Measurements from ENCODE around the gene IL9. TPM values are rescaled to one million over a fixed set of nuclear protein-coding genes. Genes with fewer than 3 reads are reported as not detected.
A peak's percentile ranks its signal among the peaks of the same experiment; 100 is the strongest.

Gene IL9
- total RNA-seq, 1 donor from 2014 or later = not detected

DNA sequence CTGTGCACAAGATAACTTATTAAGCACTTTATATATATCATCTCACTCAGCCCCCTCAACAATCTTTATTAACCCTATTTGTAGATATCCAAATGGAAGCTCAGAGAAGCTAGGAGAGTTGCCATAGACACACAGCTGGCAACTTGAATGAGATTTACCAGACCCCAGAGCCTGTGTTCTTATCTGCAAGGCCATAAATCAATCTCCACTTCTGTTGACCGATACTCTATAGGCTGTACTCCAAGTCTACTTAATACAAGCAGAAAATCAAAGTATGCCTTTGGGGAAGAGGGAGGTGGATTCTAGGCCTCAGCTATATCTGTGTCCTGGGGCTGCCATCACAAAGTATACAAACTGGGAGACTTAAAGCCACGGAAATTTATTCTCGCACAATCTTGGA is 6.0 kb upstream of the IL9 start:
- no peaks in the 10 kb centered on the region for H3K36me3 Mint-ChIP-seq (ENCODE audit: low read depth)
- H3K9me3 Mint-ChIP-seq = no peaks in the 10 kb centered on the region
- peaks cover 88% of the 10 kb centered on the region for H3K27me3 Mint-ChIP-seq (ENCODE audit: low read depth)
- TF ChIP-seq, protein P1, sequence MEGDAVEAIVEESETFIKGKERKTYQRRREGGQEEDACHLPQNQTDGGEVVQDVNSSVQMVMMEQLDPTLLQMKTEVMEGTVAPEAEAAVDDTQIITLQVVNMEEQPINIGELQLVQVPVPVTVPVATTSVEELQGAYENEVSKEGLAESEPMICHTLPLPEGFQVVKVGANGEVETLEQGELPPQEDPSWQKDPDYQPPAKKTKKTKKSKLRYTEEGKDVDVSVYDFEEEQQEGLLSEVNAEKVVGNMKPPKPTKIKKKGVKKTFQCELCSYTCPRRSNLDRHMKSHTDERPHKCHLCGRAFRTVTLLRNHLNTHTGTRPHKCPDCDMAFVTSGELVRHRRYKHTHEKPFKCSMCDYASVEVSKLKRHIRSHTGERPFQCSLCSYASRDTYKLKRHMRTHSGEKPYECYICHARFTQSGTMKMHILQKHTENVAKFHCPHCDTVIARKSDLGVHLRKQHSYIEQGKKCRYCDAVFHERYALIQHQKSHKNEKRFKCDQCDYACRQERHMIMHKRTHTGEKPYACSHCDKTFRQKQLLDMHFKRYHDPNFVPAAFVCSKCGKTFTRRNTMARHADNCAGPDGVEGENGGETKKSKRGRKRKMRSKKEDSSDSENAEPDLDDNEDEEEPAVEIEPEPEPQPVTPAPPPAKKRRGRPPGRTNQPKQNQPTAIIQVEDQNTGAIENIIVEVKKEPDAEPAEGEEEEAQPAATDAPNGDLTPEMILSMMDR (conservative IDR thresholded peaks at IDR 0.05) = no peak
- no peak overlapping the region for H3K4me3 Mint-ChIP-seq
- no peaks in the 10 kb centered on the region for H3K4me1 Mint-ChIP-seq
- H3K27ac Mint-ChIP-seq (ENCODE audit: unreplicated experiment) = no peak overlapping the region
- DNase-seq (ENCODE audit: low read depth, low spot score) = no peak

DNA sequence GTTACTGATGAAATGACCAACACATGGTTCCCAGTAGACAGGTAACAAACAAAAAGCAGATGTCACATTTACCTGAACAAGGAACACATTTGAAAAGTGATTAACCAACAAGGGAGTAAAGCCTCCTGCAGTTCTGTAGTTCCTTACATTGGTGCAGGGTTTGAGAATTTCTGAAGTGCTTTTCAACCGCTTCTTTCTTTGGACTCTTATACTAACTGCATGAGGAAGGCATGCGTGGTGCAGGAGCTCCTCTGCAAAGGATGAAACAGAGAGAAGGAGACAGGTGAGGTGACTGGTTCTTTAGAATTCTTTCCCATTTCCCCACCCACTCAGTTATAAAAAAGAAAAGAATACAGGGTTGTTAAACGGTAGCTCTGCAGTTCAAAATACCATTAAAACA is 4.6 kb upstream of the IL9 start:
- Mint-ChIP-seq H3K9me3 (no peaks in the 10 kb centered on the region), H3K4me3 (no peak overlapping the region), H3K4me1 (no peaks in the 10 kb centered on the region), H3K36me3 (ENCODE audit: low read depth) (no peaks in the 10 kb centered on the region), H3K27me3 (ENCODE audit: low read depth) (peaks cover 88% of the 10 kb centered on the region), H3K27ac (ENCODE audit: unreplicated experiment) (no peak overlapping the region)
- DNase-seq (ENCODE audit: low read depth, low spot score) = no peak
- TF ChIP-seq, protein P1 (conservative IDR thresholded peaks at IDR 0.05) = no peak

DNA sequence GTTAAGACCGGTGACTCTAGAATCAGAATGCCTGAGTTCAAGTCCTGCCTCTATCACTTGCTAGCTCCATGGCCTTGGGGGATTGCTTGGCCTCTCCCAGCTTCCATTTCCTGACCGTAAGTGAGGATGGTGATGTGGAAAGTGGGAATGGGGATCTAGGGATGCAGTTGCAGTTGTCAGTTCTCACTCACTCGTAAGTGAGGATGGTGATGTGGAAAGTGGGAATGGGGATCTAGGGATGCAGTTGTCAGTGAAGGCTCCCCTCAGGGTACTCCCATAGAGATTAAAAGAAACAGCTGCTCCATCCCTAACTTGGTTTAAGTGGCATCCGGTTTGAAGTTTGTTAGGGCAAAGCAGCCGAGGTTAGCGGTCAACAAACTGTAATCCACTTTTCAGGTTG is 3.0 kb upstream of the IL9 start:
- Mint-ChIP-seq H3K36me3 (ENCODE audit: low read depth) (no peaks in the 10 kb centered on the region), H3K4me1 (no peaks in the 10 kb centered on the region), H3K27me3 (ENCODE audit: low read depth) (peaks cover 83% of the 10 kb centered on the region), H3K27ac (ENCODE audit: unreplicated experiment) (no peak overlapping the region), H3K9me3 (no peaks in the 10 kb centered on the region), H3K4me3 (no peak overlapping the region)
- DNase-seq (ENCODE audit: low read depth, low spot score) = no peak
- TF ChIP-seq, protein P1 (conservative IDR thresholded peaks at IDR 0.05) = no peak

DNA sequence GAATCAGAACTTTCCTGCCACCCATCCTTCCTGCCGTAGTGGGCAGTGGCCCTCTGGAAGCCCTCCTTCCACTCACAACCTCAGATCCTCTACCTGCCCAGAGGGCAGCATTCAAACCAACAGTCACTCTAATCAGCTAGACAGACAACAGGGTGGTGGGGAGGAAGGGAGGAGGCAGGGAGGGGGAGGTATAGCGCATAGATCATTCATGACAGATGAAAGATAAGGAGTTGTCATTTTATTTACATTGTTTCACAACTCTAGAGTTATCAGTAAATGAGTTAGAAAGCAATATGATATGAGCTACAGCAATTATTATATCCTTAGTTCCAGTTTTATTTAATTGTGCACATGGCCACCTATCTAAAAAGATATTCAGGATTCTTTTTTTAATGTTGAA is 852 bp downstream of the IL9 start:
- peaks cover 53% of the 10 kb centered on the region for H3K27me3 Mint-ChIP-seq (ENCODE audit: low read depth)
- no peaks in the 10 kb centered on the region for H3K9me3 Mint-ChIP-seq
- H3K4me3 Mint-ChIP-seq = no peak overlapping the region
- DNase-seq (ENCODE audit: low read depth, low spot score) = no peak
- no peaks in the 10 kb centered on the region for H3K36me3 Mint-ChIP-seq (ENCODE audit: low read depth)
- TF ChIP-seq, protein P1 (conservative IDR thresholded peaks at IDR 0.05) = no peak
- no peaks in the 10 kb centered on the region for H3K4me1 Mint-ChIP-seq
- no peak overlapping the region for H3K27ac Mint-ChIP-seq (ENCODE audit: unreplicated experiment)

- H3K27me3 Mint-ChIP-seq (ENCODE audit: low read depth) = peaks cover 53% of the 10 kb centered on the region
- no peaks in the 10 kb centered on the region for H3K36me3 Mint-ChIP-seq (ENCODE audit: low read depth)
- H3K4me1 Mint-ChIP-seq = no peaks in the 10 kb centered on the region
- DNase-seq (ENCODE audit: low read depth, low spot score) = no peak
- no peak overlapping the region for H3K4me3 Mint-ChIP-seq
- no peaks in the 10 kb centered on the region for H3K9me3 Mint-ChIP-seq
- no peak overlapping the region for H3K27ac Mint-ChIP-seq (ENCODE audit: unreplicated experiment)
- TF ChIP-seq, protein P1 (conservative IDR thresholded peaks at IDR 0.05) = no peak
Observed at GRCh38 chr5:135894276-135894675, 1.4 kb downstream of the IL9 start.

- Mint-ChIP-seq H3K4me3 (no peak overlapping the region), H3K27me3 (ENCODE audit: low read depth) (peaks cover 52% of the 10 kb centered on the region), H3K36me3 (ENCODE audit: low read depth) (no peaks in the 10 kb centered on the region), H3K27ac (ENCODE audit: unreplicated experiment) (no peak overlapping the region), H3K4me1 (no peaks in the 10 kb centered on the region), H3K9me3 (no peaks in the 10 kb centered on the region)
- TF ChIP-seq, protein P1 (conservative IDR thresholded peaks at IDR 0.05) = peak; percentile 46
- DNase-seq (ENCODE audit: low read depth, low spot score) = peak; percentile 18
Observed at GRCh38 chr5:135891791-135892190, 3.9 kb downstream of the IL9 start.

Measured in neural crest cell (in vitro differentiated cells).